Measurements from ENCODE around the gene LRRC4C.

GRCh38 chr11:41379084-41379483, 80.4 kb downstream of the LRRC4C start:
- TF ChIP-seq POLR2A (IDR thresholded peaks at IDR 0.05) (no peak), CTCF (IDR thresholded peaks at IDR 0.05) (no peak)
